Ovary (tissue), 9 donors: ENCODE results near the gene PRDM12. TPM values are rescaled to one million over a fixed set of nuclear protein-coding genes. Genes with fewer than 3 reads are reported as not detected.

Experiments used
- DNase-seq, 5 donors: peaks; one replicate each; pipeline ENCODE4 v3.0.0-alpha.2; 2019 to 2020
- H3K27ac ChIP-seq, 2 donors: fragments of 200-600 bp; one replicate each; pipeline versions ENCODE4 v1.5.1 to v1.8.0; 2019 to 2022
- H3K27me3 ChIP-seq: fragments of 200-600 bp; one replicate; pipeline ENCODE4 v1.8.0; 2022
- H3K36me3 ChIP-seq: fragments of 200-600 bp; sonication (generic); one replicate; pipeline ENCODE4 v1.5.1; 2019
- H3K4me1 ChIP-seq: one replicate; pipeline ENCODE4 v1.8.1; 2013; ENCODE audit warnings: mild to moderate bottlenecking, moderate library complexity; ENCODE audit not compliant: insufficient read depth
- H3K4me3 ChIP-seq: fragments of 200-600 bp; sonication (generic); one replicate; pipeline ENCODE4 v1.5.1; 2017
- H3K9me3 ChIP-seq, 2 donors: fragments of 200-600 bp in 1 of 2; sonication (generic) in 1 of 2; one replicate each; pipeline versions ENCODE4 v1.5.1 to v1.8.1; 2013 to 2019; ENCODE audit warnings: mild to moderate bottlenecking in 1 of 2, moderate library complexity in 1 of 2
- EP300 ChIP-seq: sonication (generic); formaldehyde crosslinking; IDR thresholded peaks from one replicate; pipeline ENCODE4 v1.6.1; 2017; ENCODE audit warnings: antibody characterized with exemption
- POLR2A ChIP-seq: fragments of 450-650 bp; IDR thresholded peaks from one replicate; pipeline ENCODE4 v1.6.1; 2017; ENCODE audit warnings: antibody characterized with exemption, mild to moderate bottlenecking, moderate library complexity
- WGBS, 3 donors: extraction: QIAGEN DNeasy Blood & Tissue Kit in 1 of 3; methylation state at CpG; one replicate each; pipeline versions ENCODE4 v1.1.5 to v1.1.7; 2013 to 2017; 5-methylcytosine and 5-hydroxymethylcytosine counted together
- intact Hi-C, 4 donors: fragments of 100-400 bp; cut with DNase I; formaldehyde crosslinking; loops; one replicate each; pipeline versions ENCODE4 v1.11.0 to v1.15.1; 2022 to 2023
- polyA plus RNA-seq, 2 donors: library from polyadenylated mRNA; stranded (reverse); fragments of 200-250 nt in 1 of 2; fragments of 350-450 nt in 1 of 2; fragmentation: Illumina TruSeq in 1 of 2; extraction: RNeasy Lipid Tissue Mini Kit (QIAGEN cat#74804) in 1 of 2; gene quantifications; one replicate each; pipeline ENCODE4 v1.2.3, GENCODE V29; 2013 to 2014
- total RNA-seq, 7 donors: library from RNA; depleted of rRNA in 2 of 7; stranded (reverse); fragments of >200 nt in 2 of 7; fragmentation: NEBNext Ultra II Directional in 3 of 7; extraction: Animal tissue kit (Norgen Biotek cat#: 25700) in 3 of 7; gene quantifications; one replicate each; pipeline versions ENCODE4 v1.1.0 to v1.2.4, GENCODE V29; 2016 to 2023
- TF ChIP-seq, protein P1 (sequence below), 3 donors: fragments of 450-650 bp in 2 of 3; fragments of 200-600 bp in 1 of 3; IDR thresholded peaks; one replicate each; pipeline versions ENCODE4 v1.5.1 to v1.8.0; 2016 to 2022; ENCODE audit warnings: antibody characterized with exemption in 3 of 3, mild to moderate bottlenecking in 1 of 3
- donor health status: DM: no; HTN: no; CAD: no; lungs with moderate emphysema.
- donor health status: DM: no; HTN: no; CAD: no.
- donor health status: Bipolar disorder and iron deficiency.
- donor health status: DM: yes; HTN: yes; CAD: no.
- donor health status: DM: no; HTN: no; CAD: no.
- donor health status: DM: yes; HTN: yes; CAD: no.

PRDM12 gene
- total and polyA plus RNA-seq, 9 donors: not detected

DNA sequence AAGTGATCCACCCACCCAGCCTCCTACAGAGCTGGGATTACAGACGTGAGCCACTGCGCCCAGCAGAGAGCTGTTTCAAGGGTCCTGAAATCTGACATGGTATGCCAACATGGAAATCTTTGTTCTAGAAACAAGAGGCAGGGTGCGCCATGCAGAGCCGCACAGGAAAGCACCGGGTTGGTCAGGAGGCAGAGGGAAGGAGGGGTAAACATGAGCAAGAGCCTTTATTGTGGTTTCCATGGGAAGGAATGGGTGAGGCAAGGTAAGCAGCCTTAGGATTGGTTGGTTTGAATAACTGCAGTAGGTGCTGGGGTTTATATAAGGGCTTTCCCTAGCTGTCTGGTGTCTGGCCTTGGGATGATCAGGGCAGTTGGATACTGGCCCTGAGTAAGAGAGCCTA lies 23.7 kb downstream of the PRDM12 start:
- TF ChIP-seq, protein P1, sequence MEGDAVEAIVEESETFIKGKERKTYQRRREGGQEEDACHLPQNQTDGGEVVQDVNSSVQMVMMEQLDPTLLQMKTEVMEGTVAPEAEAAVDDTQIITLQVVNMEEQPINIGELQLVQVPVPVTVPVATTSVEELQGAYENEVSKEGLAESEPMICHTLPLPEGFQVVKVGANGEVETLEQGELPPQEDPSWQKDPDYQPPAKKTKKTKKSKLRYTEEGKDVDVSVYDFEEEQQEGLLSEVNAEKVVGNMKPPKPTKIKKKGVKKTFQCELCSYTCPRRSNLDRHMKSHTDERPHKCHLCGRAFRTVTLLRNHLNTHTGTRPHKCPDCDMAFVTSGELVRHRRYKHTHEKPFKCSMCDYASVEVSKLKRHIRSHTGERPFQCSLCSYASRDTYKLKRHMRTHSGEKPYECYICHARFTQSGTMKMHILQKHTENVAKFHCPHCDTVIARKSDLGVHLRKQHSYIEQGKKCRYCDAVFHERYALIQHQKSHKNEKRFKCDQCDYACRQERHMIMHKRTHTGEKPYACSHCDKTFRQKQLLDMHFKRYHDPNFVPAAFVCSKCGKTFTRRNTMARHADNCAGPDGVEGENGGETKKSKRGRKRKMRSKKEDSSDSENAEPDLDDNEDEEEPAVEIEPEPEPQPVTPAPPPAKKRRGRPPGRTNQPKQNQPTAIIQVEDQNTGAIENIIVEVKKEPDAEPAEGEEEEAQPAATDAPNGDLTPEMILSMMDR (IDR thresholded peaks at IDR 0.05): no peak
- no peak for TF ChIP-seq EP300
- TF ChIP-seq POLR2A: no peak
- H3K9me3 ChIP-seq: no peaks in the 10 kb centered on the region
- no peak overlapping the region for H3K27ac ChIP-seq
- no peaks in the 10 kb centered on the region for H3K36me3 ChIP-seq
- no peak overlapping the region for H3K4me3 ChIP-seq
- no peak for DNase-seq
- H3K4me1 ChIP-seq: peaks cover 3% of the 10 kb centered on the region
- H3K27me3 ChIP-seq: no peaks in the 10 kb centered on the region
- 78 to 90% (median 84%) methylated on average over 5 of the region's 5 CpGs for WGBS, 3 donors
- intact Hi-C loops: loop anchor here in 2 of 4 donors (10.0 kb wide), 2 partner anchors 573 to 583 kb away; no protein-coding TSS in a partner anchor

DNA sequence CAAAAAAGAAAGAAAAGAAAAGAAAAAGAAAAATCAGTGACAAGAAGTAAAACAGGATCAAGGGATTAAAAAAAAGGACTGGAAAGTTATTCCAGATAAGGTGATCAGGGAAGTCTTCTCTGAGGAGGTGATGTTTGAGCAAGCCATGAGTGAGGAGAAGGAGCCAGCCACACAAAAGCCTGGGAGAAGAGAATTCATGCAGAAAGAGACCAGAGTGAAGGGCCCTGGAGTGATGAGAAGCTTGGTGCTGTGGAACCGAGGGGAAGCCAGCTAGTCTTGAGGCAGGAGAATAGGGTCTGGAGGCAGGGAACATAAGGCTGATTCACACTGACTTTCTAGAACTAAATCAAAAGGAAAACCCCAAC lies 25.2 kb downstream of the PRDM12 start:
- intact Hi-C loops: loop anchor here in 2 of 4 donors (10.0 kb wide), 2 partner anchors 575 to 585 kb away; no protein-coding TSS in a partner anchor
- no peak for TF ChIP-seq POLR2A
- no peak for TF ChIP-seq EP300
- TF ChIP-seq, protein P1 (IDR thresholded peaks at IDR 0.05): no peak
- Histone ChIP-seq H3K4me3 (peak overlapping the region; percentile 35), H3K36me3 (no peaks in the 10 kb centered on the region), H3K27ac (peak overlapping the region; percentile 35 to 67), H3K9me3 (no peaks in the 10 kb centered on the region), H3K4me1 (peaks cover 3% of the 10 kb centered on the region), H3K27me3 (no peaks in the 10 kb centered on the region)
- DNase-seq: no peak
- WGBS, 3 donors: 8 to 18% (median 9%) methylated on average over 1 of the region's 1 CpG

DNA sequence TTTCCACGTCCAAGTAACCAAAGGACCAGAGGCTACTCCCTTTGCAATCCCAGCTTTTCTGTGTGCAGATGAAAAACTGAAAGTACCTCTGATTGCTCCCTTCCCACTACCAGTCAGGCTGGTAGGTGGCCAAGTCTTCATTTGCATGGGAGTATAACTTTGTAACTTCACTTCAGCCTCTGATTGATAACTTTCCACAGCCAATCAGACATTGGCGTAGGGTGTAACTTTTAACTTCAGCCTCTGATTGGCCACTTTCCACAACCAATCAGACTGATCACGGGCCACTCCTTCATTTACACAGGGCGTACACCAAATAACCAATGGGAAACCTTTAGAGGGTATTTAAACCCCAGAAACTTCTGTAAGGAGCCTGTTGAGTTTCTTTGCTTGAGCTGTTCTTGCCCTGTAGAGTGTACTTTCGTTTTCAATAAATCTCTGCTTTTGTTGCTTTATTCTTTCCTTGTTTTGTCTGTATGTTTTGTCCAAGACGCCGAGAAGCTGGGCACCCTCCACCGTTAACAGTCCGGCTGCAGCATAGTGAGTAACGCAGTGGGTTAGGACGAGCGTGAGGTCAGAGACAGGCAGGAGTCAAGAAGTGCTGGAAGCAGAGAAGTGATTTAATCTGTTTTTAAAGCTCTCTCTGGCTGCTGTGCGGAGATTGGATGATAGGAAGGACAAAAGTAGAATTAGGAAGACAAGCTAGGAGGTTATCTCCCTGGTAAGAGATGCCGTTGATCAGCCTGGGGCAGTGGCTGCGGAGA lies 25.7 kb downstream of the PRDM12 start:
- intact Hi-C loops: loop anchor here in 2 of 4 donors (10.0 kb wide), 2 partner anchors 575 to 585 kb away; no protein-coding TSS in a partner anchor
- peak; percentile 66 to 90 (median 84) for DNase-seq
- H3K4me3 ChIP-seq: peak overlapping the region; percentile 35
- H3K4me1 ChIP-seq: peaks cover 6% of the 10 kb centered on the region
- WGBS, 3 donors: 5 to 17% (median 11%) methylated on average over 15 of the region's 15 CpGs
- TF ChIP-seq, protein P1 (IDR thresholded peaks at IDR 0.05): no peak
- peak; percentile 80 for TF ChIP-seq POLR2A
- no peaks in the 10 kb centered on the region for H3K36me3 ChIP-seq
- no peaks in the 10 kb centered on the region for H3K9me3 ChIP-seq
- H3K27me3 ChIP-seq: no peaks in the 10 kb centered on the region
- H3K27ac ChIP-seq: peak overlapping the region; percentile 35 to 67

DNA sequence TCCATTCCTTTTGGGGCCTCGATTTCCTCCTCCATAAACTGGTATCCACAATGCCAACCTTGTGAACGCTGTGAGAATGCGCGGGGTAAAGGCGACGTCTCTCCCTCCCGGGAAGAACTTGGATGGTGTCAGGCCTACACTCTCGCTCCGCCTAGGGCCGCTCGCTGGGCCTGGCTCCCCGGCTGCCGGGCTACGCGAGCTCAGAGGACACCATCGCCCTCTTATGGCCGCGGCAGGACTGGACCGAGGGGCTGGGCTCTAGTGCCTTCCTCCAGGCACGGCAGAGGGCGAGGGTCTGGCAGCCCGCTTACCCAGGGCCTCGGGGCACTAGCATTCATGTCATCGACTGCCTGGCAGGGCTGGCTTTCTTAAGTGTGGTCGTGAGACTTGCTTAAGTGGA lies 27.9 kb downstream of the PRDM12 start:
- Histone ChIP-seq H3K4me3 (no peak overlapping the region), H3K36me3 (no peaks in the 10 kb centered on the region), H3K27ac (no peak overlapping the region), H3K4me1 (peaks cover 8% of the 10 kb centered on the region), H3K27me3 (no peaks in the 10 kb centered on the region), H3K9me3 (no peaks in the 10 kb centered on the region)
- peak in 3 of 5 donors; percentile 37 to 45 (median 43) for DNase-seq
- TF ChIP-seq, protein P1 (IDR thresholded peaks at IDR 0.05): no peak
- TF ChIP-seq POLR2A (no peak), EP300 (no peak)
- 44 to 50% (median 50%) methylated on average over 23 to 25 of the region's 25 CpGs for WGBS, 3 donors
- intact Hi-C loops: no loop called here
